Measurements from ENCODE around the gene KCNMB4.

GRCh38 chr12:70449074-70449752 lies 83.1 kb downstream of the KCNMB4 start:
- TF ChIP-seq CTCF (IDR thresholded peaks at IDR 0.05) (no peak), POLR2A (IDR thresholded peaks at IDR 0.05) (no peak)
